ENCODE measurements around the gene BDKRB2. TPM values are rescaled to one million over a fixed set of nuclear protein-coding genes. Genes with fewer than 3 reads are reported as not detected.
A peak's percentile ranks its signal among the peaks of the same experiment; 100 is the strongest.

The BDKRB2 gene
- total and polyA plus RNA-seq, 2 experiments from 2014 or later = 0.14 to 0.21 TPM

- no peak overlapping the region for H3K27ac Mint-ChIP-seq
- Histone ChIP-seq H3K27ac (ENCODE audit: low read depth) (no peak overlapping the region), H2AFZ (no peak overlapping the region), H3K27me3 (ENCODE audit: insufficient read depth) (peaks cover 26% of the 10 kb centered on the region), H3F3A (replicated peaks; ENCODE audit: low read depth) (no peaks in the 10 kb centered on the region), H3K4me2 (no peak overlapping the region), H3K4me1 (ENCODE audit: insufficient read depth) (peaks cover 6% of the 10 kb centered on the region; the same call in 1 of the 2 replicates), H3K9me2 (ENCODE audit: insufficient read depth) (0 out of 2 replicates have a peak, but pooled peaks cover 5% of the 10 kb centered on the region), H3K36me3 (ENCODE audit: insufficient read depth) (no peaks in the 10 kb centered on the region), H4K20me1 (replicated peaks; ENCODE audit: insufficient read depth) (no peaks in the 10 kb centered on the region), H3K4me3 (no peak overlapping the region), H3K79me2 (replicated peaks; ENCODE audit: insufficient read depth) (no peaks in the 10 kb centered on the region)
- H3K4me1 Mint-ChIP-seq = peaks cover 27% of the 10 kb centered on the region
- no peaks in the 10 kb centered on the region for H3K36me3 Mint-ChIP-seq (ENCODE audit: low read depth)
- no peak for DNase-seq (ENCODE audit: low spot score)
- TF ChIP-seq ZNF114 (CRISPR knock-in tag; IDR thresholded peaks at IDR 0.05) (no peak), CREB1 (CRISPR knock-in tag; IDR thresholded peaks at IDR 0.05; ENCODE audit: low read depth) (no peak), JUNB (IDR thresholded peaks at IDR 0.05; ENCODE audit: unreplicated experiment) (no peak), EZH2 (IDR thresholded peaks at IDR 0.05; ENCODE audit: low read depth, unreplicated experiment) (no peak)
- no peak for ATAC-seq
- no peaks in the 10 kb centered on the region for H3K9me3 Mint-ChIP-seq
- peaks cover 13% of the 10 kb centered on the region for H3K27me3 Mint-ChIP-seq (ENCODE audit: insufficient read depth, low read depth, poor library complexity)
- no peak overlapping the region for H3K4me3 Mint-ChIP-seq
These were observed 2.1 kb upstream of the BDKRB2 start for GRCh38 chr14:96202441-96203094.

- no peaks in the 10 kb centered on the region for H3F3A ChIP-seq (replicated peaks; ENCODE audit: low read depth)
- H2AFZ ChIP-seq = no peak overlapping the region
- peaks cover 27% of the 10 kb centered on the region for H3K4me1 Mint-ChIP-seq
- H3K27me3 Mint-ChIP-seq (ENCODE audit: insufficient read depth, low read depth, poor library complexity) = peaks cover 13% of the 10 kb centered on the region
- no peak overlapping the region for H3K4me3 ChIP-seq
- no peaks in the 10 kb centered on the region for H4K20me1 ChIP-seq (replicated peaks; ENCODE audit: insufficient read depth)
- 0 out of 2 replicates have a peak, but pooled peaks cover 5% of the 10 kb centered on the region for H3K9me2 ChIP-seq (ENCODE audit: insufficient read depth)
- no peak overlapping the region for H3K4me2 ChIP-seq
- H3K79me2 ChIP-seq (replicated peaks; ENCODE audit: insufficient read depth) = no peaks in the 10 kb centered on the region
- DNase-seq (ENCODE audit: low spot score) = no peak
- peaks cover 26% of the 10 kb centered on the region for H3K27me3 ChIP-seq (ENCODE audit: insufficient read depth)
- no peak overlapping the region for H3K27ac ChIP-seq (ENCODE audit: low read depth)
- H3K36me3 ChIP-seq (ENCODE audit: insufficient read depth) = no peaks in the 10 kb centered on the region
- H3K27ac Mint-ChIP-seq = no peak overlapping the region
- no peaks in the 10 kb centered on the region for H3K36me3 Mint-ChIP-seq (ENCODE audit: low read depth)
- peak overlapping the region; percentile 19; the same call in 1 of the 3 replicates for H3K4me3 Mint-ChIP-seq
- H3K9me3 Mint-ChIP-seq = no peaks in the 10 kb centered on the region
- no peak for ATAC-seq
- peaks cover 6% of the 10 kb centered on the region; the same call in 1 of the 2 replicates for H3K4me1 ChIP-seq (ENCODE audit: insufficient read depth)
- TF ChIP-seq EZH2 (IDR thresholded peaks at IDR 0.05; ENCODE audit: low read depth, unreplicated experiment) = no peak
- TF ChIP-seq ZNF114 (CRISPR knock-in tag; IDR thresholded peaks at IDR 0.05) = no peak
- no peak for TF ChIP-seq NANOG (IDR thresholded peaks at IDR 0.05; ENCODE audit: borderline replicate concordance)
- TF ChIP-seq CREB1 (CRISPR knock-in tag; IDR thresholded peaks at IDR 0.05; ENCODE audit: low read depth) = no peak
- TF ChIP-seq EZH2phosphoT487 (IDR thresholded peaks at IDR 0.05; ENCODE audit: unreplicated experiment) = no peak
- TF ChIP-seq, protein P1, sequence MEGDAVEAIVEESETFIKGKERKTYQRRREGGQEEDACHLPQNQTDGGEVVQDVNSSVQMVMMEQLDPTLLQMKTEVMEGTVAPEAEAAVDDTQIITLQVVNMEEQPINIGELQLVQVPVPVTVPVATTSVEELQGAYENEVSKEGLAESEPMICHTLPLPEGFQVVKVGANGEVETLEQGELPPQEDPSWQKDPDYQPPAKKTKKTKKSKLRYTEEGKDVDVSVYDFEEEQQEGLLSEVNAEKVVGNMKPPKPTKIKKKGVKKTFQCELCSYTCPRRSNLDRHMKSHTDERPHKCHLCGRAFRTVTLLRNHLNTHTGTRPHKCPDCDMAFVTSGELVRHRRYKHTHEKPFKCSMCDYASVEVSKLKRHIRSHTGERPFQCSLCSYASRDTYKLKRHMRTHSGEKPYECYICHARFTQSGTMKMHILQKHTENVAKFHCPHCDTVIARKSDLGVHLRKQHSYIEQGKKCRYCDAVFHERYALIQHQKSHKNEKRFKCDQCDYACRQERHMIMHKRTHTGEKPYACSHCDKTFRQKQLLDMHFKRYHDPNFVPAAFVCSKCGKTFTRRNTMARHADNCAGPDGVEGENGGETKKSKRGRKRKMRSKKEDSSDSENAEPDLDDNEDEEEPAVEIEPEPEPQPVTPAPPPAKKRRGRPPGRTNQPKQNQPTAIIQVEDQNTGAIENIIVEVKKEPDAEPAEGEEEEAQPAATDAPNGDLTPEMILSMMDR (conservative IDR thresholded peaks at IDR 0.05; ENCODE audit: low read depth in 2 of 2) = no peak
- no peak for TF ChIP-seq REST (IDR thresholded peaks at IDR 0.05; ENCODE audit: unreplicated experiment)
- no peak for TF ChIP-seq ETS1 (IDR thresholded peaks at IDR 0.05)
These were observed 1.5 kb upstream of the BDKRB2 start for GRCh38 chr14:96203116-96203515.

Measured in GM23338 (cell line).